Stimulated activated CD4-positive, alpha-beta T cell treated with anti-CD3 and anti-CD28 coated beads, Interleukin-15, amount 100 ng/mL, for 48 hours (primary cell): ENCODE data around the gene IMPA2.

Experiments
- DNase-seq, 2 donors: peaks; one replicate each; pipeline ENCODE4 v3.0.0-alpha.2; 2020; ENCODE audit warnings: low read depth in 2 of 2

Gene IMPA2

GRCh38 chr18:11989966-11990380 lies 8.7 kb downstream of the IMPA2 start:
- no peak for DNase-seq

GRCh38 chr18:11990539-11990938 lies 9.2 kb downstream of the IMPA2 start:
- no peak for DNase-seq

- DNase-seq: no peak
These were observed 9.9 kb downstream of the IMPA2 start for GRCh38 chr18:11991021-11991795.

GRCh38 chr18:11992096-11992790 lies 10.9 kb downstream of the IMPA2 start:
- no peak for DNase-seq

GRCh38 chr18:11993264-11993916 lies 12.1 kb downstream of the IMPA2 start:
- DNase-seq: no peak

GRCh38 chr18:11994336-11994702 lies 13.0 kb downstream of the IMPA2 start:
- DNase-seq: no peak

GRCh38 chr18:11994703-11995444 lies 13.6 kb downstream of the IMPA2 start:
- DNase-seq: no peak

- DNase-seq: peak; percentile 13 to 36
These were observed 14.3 kb downstream of the IMPA2 start for GRCh38 chr18:11995445-11996189.

GRCh38 chr18:11996190-11996754 lies 15.0 kb downstream of the IMPA2 start:
- no peak for DNase-seq

GRCh38 chr18:11996907-11997306 lies 15.6 kb downstream of the IMPA2 start:
- DNase-seq: no peak

GRCh38 chr18:11997466-11997865 lies 16.2 kb downstream of the IMPA2 start:
- DNase-seq: no peak

- DNase-seq: no peak
These were observed 16.9 kb downstream of the IMPA2 start for GRCh38 chr18:11998193-11998592.

- DNase-seq: no peak
These were observed 18.1 kb downstream of the IMPA2 start for GRCh38 chr18:11999429-11999828.

GRCh38 chr18:12000072-12000659 lies 18.9 kb downstream of the IMPA2 start:
- no peak for DNase-seq

GRCh38 chr18:12001421-12001820 lies 20.1 kb downstream of the IMPA2 start:
- DNase-seq: no peak

GRCh38 chr18:12003894-12004293 lies 22.6 kb downstream of the IMPA2 start:
- no peak for DNase-seq

GRCh38 chr18:12005538-12006487 lies 24.5 kb downstream of the IMPA2 start:
- no peak for DNase-seq

- DNase-seq: no peak
These were observed 25.2 kb downstream of the IMPA2 start for GRCh38 chr18:12006488-12006840.

GRCh38 chr18:12007063-12007462 lies 25.8 kb downstream of the IMPA2 start:
- no peak for DNase-seq
